GM19395 (cell line): ENCODE data around the gene BST2.
A peak's percentile ranks its signal among the peaks of the same experiment; 100 is the strongest.

ENCODE experiments used
- ATAC-seq: cut with Tn5 transposase; IDR thresholded peaks from one replicate; pipeline ENCODE4 v1.9.1; 2021; ENCODE audit warnings: mild to moderate bottlenecking, moderate library complexity; ENCODE audit not compliant: unreplicated experiment

Gene BST2, protein sequence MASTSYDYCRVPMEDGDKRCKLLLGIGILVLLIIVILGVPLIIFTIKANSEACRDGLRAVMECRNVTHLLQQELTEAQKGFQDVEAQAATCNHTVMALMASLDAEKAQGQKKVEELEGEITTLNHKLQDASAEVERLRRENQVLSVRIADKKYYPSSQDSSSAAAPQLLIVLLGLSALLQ

DNA sequence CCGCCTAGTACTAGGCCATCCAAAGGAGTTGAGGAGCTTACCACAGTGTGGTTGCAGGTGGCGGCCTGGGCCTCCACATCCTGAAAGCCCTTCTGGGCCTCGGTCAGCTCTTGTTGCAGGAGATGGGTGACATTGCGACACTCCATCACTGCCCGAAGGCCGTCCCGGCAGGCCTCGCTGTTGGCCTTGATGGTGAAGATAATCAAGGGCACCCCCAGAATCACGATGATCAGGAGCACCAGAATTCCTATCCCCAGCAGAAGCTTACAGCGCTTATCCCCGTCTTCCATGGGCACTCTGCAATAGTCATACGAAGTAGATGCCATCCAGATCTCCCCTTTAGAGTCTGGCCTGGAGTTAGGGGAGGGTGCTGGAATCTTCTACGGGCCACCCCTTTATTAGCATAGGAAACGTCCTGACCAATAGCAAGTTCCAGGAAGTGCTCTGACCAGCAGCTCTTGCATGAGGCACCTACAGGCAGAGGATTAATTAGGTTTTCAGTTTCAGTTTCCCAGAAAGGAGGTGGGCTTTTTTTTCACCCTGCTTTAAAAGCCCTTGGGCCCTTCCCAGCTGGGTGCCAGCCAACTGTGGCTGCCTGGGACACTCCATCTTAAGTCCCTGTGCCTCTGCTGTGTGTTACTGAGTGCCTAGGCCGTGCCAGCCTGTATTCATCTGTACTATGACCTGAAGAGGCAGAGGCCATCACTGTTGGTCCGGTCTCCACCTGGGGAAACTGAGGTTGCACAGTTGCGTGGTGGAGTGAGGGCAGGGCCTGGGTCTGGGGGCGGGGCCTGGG is at the start of gene BST2:
BST2 (minus strand) TSS at position 381 of the 796 bp plus-strand sequence; CDS start at position 326, 55 bp downstream.
- ATAC-seq, result peak; percentile 80

DNA sequence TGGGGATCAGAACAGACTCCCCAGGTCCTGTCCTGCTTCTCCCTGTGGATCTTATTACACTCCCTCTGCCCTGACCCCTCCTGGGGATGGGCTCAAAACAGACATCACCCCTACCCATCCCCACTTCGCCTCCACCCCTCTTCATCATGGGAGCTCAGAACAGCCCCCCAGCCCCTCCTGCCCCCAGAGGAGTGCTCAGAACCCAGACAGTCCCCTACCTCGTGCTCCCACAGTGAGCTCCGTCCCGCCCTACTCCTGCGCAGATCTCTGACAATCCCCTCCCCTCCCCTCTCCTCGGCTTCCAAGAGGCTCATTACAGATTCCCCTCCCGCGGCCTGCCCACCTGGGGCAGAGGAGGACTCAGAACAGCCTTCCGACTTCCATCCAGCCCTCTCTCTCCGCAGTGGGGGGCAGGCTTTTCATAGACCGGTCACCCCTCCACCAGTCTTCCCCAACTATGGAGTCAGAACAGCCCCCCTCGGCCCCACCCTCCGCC is 49.2 kb upstream of the BST2 start:
- ATAC-seq, result no peak

DNA sequence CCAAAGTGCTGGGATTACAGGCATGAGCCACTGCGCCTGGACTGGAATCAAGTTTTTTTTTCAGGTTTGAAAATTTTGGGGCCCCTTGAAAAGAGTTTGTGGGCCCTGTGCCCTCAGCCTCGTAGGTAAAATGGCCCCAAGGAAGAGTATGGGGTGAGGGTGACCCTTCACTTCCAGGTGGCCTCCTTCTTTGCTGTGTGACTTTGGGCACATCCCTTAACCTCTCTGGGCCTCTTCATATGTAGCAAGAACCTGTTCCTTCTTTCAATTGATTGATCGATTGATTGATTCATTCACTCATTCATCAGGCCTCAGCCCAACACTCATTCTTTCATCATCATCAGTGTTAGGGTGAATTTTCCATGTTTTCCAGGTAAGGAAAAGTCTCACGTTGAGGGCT is 46.4 kb upstream of the BST2 start:
- ATAC-seq, result no peak

DNA sequence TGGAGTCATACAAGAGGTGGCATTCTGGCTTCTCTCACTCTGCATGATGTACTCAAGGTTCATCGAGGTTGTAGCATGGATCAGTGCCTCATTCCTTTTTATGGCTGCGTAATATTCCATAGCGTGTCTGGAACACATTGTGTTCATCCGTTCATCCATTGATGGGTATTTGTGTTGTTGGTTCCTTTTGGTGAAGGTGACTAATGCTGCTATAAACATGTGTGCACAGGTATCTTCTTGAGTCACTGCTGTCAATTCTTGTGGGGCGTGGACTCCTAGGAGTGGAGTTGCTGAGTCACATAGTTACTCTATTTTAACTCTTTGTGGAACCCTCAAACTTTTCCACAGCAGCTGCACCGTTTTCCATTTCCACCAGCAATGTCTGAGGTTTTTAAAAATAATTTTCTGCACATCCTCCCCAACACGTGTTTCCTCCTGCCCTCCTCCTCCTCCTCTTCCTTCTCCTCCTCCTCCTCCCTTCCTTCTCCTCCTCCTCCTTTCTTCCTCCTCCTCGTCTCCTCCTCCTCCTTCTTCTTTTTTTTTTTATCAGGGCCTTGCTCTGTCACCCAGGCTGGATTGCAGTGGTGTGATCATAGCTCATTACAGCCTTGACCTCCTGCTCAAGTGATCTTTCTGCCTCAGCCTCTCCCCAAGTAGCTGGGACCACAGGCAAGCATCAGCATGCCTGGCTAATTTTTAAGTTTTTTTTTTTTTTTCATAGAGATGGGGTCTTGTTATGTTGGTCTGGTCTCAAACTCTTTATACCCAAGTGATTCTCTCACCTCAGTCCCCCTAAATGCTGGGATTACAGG is 45.0 kb upstream of the BST2 start:
- ATAC-seq, result no peak

DNA sequence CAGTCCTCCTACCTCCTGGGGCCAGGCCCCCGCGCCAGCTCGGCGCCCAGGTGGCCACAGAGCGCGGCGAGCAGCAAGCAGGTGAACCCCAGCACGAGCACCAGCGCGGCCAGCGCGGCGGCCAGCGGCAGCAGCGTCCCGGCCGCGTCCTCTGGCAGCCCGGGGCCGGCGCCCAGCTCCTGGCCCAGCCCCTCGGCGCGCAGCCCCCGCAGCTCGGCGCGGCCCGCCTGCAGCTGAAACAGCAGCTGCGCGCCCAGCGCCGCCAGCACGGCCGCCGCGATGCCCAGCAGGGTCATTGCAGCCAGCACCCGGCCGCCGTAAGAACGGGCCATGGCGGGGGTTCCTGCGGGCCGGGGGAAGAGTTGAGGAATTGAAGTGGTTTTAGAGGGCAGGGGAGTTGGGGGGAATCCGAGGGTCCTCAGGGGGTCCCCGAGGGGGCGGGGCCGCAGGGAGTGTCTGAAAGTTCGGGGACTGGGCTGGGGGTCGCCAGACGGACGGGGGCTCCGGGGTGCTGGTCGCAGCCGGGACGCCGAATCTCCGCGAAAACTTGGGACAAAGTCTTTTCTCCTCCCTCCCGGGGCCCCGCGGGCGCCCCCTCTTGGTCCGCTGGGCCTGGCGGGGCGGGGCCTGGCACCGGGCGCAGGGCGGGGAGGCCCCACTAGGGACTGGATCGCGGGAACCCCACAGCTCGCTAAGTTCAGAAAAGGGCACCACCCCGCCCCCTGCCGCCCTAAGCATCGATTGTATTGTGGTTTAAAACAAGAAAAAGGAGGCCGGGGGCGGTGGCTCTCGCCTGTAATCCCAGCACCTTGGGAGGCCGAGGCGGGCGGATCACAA is 42.9 kb upstream of the BST2 start, which contains the start of gene TMEM221:
TMEM221 (minus strand) TSS at position 538 of the 837 bp plus-strand sequence; CDS start at position 332, 206 bp downstream.
- ATAC-seq, result no peak

DNA sequence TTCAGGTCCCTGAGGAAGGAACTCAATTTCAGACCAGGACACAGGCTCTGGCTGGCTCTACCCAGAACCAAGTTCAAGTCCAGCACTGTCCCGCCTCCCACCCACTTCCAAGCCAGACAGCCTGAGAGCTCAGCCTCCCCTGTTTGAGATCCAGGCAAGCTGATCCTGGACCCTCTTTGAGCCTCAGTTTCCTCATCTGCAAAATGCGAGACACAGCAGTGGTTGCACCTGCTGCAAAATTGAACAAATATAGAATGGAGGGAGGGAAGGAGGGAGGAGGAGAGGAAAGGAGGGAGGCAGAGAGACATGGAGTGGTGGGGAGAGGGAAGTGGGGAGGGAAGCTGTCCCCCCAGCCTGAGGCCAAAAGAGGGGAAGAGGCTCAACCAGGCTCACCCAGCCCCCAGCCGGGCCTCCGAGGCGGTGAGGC is 42.3 kb upstream of the BST2 start:
- no peak for ATAC-seq

DNA sequence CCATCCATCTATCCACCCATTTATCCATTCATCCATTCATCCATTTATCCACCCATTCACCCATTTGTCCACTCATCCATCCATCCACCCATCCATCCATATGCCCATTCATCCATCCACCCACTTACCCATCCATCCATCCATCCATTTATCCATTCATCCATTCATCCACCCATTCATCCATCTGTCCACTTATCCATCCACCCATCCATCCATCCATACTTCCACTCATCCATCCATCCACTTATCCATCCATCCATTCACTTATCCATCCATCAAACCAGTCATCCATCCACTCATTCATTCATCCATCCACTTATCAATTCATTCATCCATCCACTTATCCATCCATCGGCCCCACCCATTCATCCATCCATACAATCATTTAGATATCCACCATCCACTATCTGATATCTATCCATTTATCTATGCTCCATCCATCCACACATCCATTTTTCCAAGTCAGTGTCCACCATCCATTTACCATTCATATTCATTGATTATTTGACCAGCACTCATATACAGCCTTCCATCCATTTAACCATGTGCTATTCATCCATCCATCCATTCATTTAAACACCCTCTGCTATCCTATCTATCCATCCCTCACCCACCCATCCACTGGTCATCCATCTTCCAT is 40.2 kb upstream of the BST2 start:
- ATAC-seq, result no peak

DNA sequence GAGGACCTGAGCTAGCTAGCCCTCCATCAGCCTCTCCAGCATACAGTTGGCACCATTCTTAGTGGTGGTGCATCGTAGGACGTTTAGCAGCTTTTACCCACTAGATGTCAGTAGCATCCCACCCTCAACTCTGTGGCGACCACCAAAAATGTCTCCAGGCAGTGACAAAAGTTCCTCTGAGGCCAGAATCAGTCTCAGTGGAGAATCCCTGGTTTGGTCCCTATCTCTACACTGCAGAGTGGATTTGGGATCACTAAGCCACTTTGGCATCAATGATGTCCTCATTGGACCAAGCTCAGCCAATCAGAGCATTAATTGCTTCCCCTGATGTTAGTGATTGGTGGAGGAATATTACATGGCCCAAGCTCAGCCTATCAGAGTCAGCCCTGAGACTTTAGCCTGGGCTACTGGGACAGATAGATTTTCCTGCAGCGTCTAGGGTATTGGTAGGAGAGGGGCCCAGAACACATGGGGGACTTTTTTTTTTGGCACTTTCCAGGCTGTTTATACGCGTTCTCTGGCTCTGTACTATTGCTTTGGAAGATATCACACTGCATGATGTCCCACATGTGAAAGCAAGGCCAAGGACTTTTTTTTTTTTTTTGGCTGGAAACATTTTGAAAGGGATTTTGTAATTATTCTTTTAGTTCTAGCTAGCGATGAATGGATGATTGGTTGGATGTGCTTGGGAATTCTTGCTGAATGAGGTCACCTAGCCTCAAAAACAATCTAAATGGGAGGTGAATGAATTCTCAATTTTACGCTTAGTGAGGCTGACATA is 36.0 kb upstream of the BST2 start:
- ATAC-seq, result no peak

DNA sequence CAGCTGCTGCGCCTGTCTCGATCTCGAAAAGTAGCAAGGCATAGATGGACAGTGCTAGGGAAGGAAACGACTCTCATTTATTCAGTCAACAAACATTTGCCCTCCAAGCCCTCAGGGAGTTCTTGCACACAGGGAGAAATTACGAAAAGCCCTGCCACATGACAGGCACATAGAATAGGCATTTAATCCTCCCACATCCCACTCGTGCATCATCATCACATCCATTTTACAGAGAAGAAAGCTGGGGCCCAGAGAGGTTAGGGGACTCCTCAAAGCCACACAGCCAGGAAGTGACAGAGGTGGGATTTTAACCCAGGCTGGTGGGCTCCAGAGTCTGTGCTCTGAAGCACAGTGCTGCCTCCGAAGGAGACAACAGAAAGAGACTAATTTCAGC is 31.4 kb upstream of the BST2 start:
- ATAC-seq, result no peak

DNA sequence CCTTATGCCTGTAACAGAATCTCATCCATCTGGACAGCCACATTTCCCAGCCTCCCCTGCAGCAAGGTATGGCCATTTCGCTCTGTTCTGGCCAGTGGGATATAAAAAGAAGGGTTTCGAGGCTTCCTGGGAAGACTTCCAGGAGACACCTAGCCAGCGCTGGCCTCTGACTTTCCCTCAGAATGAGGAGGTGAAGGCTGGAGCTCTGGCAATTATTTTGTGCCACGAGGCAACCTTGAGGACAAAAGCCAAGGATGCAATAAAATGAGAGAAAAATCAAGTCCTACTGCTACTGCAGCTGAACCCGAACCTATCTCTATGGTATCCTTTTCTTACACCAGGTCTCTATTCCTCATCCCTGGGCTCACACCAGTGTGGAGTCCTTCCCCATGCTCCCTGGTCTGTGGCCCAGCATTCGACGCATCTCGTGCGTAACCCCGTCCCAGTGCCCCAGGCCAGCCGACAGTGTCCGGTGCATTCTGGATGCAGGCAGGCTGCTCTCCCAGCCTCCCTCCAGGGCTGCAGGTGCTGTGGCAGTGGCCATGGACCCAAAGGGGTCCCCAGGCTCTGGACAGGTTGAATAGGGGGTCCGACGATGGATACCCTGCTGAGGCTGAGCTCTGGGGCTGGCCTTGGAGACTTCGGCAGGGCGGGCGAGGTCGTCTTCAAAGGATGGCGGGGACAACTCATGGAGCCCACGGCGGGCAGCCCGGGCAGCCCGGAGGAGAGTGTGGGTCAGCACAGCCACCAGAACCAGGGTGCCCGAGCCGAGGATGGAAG is 30.9 kb upstream of the BST2 start:
- no peak for ATAC-seq

DNA sequence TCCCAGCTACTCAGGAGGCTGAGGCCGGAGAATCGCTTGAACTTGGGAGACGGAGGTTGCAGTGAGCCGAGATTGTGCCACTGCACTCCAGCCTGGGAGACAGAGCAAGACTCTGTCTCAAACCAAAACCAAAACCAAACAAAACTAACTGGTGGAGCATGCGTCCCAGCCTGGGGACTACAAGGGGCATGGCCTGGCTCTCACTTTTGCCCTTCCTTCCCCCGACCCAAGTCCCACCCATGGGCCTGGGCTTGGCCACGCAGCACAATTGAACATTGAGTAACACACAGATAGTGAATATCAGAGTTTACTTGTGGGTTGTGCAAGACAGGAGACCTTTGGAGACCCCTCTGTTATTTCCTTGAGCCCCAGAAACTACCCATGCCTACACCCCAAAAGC is 29.8 kb upstream of the BST2 start:
- no peak for ATAC-seq

DNA sequence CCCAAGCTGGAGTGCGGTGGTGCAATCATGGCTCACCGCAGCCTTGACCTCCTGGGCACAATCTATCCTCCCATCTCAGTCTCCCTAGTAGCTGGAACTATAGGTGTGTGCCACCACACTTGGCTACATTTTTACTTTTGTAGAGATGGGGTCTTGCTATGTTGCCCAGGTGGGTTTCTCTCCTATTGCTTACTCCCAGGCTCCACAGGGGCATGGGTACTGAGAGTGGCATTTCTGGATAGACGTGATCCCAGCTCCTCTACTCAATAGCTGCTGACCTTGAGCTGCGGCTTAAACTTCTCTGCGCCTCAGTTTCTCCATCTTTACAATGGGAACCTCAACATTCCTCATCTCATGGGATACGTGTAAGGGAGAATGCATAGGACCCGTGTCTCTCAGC is 26.0 kb upstream of the BST2 start:
- ATAC-seq, result no peak

DNA sequence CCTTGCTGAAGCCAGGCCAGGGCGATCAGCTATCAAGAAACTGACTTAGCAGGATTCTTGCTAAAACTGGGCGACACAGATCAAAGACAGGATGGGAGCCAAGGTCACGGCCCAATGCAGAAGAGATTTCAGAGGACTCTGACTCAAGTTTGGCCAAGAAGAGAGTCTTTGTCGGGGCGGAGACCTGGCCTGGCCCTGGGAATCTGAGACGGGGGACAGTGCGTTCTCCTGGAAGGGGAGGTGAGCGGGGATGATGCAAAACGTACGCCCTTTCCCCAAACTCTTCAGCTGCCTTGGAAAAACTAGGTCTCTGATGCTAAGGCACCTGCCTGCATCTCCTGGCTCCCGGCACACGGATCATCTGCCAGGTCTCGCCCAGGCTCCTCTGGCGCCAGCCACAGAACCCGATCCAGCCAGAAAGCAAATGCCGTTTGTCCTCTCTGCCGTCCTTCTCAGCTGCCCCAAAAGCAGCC is 24.2 kb upstream of the BST2 start:
- ATAC-seq, result no peak

DNA sequence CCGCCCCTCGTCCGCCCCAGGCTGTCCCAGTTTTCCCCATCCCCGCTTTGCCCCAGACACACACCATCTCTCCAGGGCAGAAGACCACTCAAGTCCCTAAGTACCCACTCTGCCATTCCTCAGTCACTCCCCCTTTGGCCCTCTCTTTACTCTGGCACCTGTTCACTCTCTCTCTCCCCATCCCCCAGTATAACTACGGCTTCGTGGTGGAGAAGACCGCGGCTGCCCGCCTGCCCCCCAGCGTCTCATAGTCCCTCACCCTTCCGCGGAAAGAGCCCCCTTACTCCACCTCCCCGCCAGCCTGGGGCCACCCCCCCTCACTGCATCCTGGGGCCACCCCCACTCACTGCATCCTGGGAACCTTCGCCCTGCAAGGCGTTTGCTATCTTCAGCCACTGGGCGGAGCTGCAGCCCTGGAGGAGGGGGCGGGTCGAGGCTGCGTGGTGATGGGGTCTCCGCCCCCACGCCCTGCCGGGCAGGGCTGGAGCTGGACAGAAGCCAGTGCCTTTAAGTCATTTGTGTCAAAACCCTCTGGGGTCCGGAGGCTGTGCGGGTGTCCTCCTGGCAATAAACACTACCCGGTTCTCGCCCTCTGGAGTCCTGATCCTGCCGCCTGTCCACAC is 19.4 kb upstream of the BST2 start:
- no peak for ATAC-seq

DNA sequence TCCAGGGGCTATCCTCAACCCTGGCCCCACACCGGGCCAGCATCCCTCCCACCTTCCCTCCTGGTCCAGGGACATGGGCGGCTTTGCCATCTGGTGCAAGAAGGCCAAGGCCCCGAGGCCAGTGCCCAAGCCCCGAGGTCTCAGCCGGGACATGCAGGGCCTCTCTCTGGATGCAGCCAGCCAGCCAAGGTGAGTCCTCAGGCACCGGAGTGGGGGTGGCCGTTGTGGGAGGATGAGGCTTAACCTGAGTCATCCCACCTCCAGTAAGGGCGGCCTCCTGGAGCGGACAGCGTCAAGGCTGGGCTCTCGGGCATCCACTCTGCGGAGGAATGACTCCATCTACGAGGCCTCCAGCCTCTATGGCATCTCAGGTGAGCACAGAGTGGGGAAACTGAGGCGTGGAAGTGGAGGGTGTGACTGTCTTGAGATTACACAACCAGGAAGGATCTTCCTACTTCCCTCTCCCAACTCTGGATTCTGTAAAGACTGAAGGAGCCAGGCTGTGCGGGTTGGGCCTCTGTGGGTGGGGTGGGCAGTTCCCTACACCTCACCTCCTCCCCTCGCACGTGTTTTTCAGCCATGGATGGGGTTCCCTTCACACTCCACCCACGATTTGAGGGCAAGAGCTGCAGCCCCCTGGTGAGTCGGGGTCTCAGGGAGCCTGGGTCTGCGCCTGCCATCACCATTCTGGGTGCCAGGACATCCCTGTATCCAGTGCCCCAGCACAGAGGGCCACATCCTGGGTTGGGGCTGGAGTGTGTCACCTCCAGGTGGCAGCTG is 18.2 kb upstream of the BST2 start:
- ATAC-seq, result no peak

DNA sequence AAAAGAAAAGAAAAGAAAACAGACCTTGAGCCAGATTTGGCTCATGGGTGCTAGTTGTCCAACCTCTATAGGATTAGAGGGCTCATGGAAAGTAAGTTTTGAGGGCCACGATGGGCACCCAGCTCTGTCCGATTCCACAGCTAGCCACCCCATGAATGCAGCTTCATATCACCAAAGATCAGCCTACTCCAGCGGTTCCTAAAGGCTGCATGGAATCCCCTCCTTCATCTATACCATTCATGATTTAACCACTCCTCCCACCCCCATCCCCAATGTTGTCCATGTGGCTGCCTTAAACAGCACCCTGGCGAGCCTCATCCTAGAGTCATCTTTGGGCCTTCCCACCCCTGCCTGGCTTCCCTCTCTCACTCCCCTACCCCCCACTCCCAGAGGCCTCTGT is 16.5 kb upstream of the BST2 start:
- no peak for ATAC-seq

DNA sequence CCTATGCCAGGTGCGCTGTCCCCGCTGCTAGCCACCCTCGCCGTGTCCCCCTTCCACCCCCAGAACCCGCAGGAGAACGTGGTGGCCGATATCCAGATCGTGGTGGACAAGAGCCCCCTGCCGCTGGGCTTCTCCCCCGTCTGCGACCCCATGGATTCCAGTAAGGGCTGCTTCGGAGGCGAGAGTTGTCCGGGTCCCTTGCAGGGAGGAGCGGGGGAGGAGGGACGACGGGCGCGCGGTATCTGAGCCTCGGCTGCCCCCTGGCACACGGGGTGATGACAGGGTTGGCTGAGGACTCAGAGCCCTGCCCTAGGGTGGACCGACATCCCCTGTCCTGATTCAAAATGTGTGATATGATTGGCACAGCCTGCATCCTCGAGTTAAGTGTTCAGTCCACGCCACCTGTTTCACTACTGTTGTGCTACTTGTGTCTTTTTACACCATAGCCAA is 15.1 kb upstream of the BST2 start:
- peak; percentile 14 for ATAC-seq
